ENCODE measurements around the gene TGFBR2.

TGFBR2 gene

GRCh38 chr3:30619318-30619717 is 12.9 kb downstream of the TGFBR2 start:
- H4K20me1 ChIP-seq (ENCODE audit: low read depth, low read length): peaks cover 32% of the 10 kb centered on the region
- no peak overlapping the region for H2AFZ ChIP-seq (ENCODE audit: low read depth, low read length, severe bottlenecking)

DNA sequence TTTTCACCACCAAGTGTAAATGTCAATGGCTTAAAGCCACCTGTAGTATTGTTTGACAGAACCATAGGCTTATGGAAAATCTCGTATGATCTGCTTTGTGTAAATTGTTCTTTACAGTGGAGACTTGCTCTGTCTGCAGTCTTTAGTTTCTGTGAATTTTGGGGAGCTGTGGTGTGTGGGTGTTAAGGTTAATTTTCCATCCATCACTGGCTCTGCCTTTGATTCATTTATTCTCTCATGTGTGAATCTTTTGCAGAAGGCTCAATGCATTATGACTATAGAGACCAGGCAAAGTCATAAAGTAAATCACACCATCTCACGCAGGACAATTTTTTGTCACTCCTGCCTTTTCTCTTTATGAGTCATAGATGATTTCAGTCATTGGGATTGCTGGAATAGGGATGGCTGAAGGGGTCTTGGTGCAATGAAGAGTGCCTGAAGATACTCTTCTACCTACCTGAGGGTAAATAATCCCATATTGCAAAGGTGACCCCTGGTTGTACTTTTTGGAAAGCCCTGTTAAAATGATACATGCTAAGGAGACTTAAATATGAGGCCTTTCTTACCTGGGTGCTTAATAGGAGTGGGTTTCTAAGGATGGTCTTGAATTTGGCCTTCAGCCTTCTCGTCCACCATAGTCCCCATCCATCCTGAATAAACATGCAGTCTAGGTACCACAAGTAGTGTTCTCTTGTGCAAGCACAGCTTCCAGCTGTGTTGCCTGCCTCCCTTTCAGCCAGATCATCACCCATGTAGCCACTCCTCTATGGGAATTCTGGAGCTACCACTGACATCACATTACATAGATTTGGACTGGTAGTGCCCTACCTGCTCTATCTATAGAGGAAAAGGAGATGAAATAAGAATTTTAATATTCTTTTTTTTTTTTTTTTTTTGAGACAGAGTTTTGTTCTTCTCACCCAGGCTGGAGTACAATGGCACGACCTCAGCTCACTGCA is 14.3 kb downstream of the TGFBR2 start:
- Histone ChIP-seq H3K9ac (ENCODE audit: low read length) (no peak overlapping the region), H3K4me2 (ENCODE audit: low read depth, low read length, poor library complexity, severe bottlenecking) (no peak overlapping the region), H4K20me1 (ENCODE audit: low read depth, low read length) (peaks cover 29% of the 10 kb centered on the region)

More at GRCh38 chr3:30619318-30619717, 12.9 kb downstream of the TGFBR2 start:
- no peaks in the 10 kb centered on the region for H3K27me3 ChIP-seq (ENCODE audit: low read length)
- peaks cover 5% of the 10 kb centered on the region for H3F3A ChIP-seq (ENCODE audit: insufficient read depth)
- TF ChIP-seq CTCF (IDR thresholded peaks at IDR 0.05; ENCODE audit: insufficient read depth, low read length, poor library complexity, severe bottlenecking): no peak
- no peak for TF ChIP-seq EZH2phosphoT487 (conservative IDR thresholded peaks at IDR 0.05; ENCODE audit: low read length)
- H3K36me3 ChIP-seq (ENCODE audit: low read length): no peaks in the 10 kb centered on the region
- H3K4me3 ChIP-seq (ENCODE audit: insufficient read depth, low read length, poor library complexity, severe bottlenecking): no peak overlapping the region
- H3K9ac ChIP-seq (ENCODE audit: low read length): no peak overlapping the region
- no peaks in the 10 kb centered on the region for H3K9me3 ChIP-seq (ENCODE audit: insufficient read depth, low read length)
- H3K79me2 ChIP-seq (ENCODE audit: insufficient read depth, low read length): peaks cover 97% of the 10 kb centered on the region
- no peak overlapping the region for H3K4me2 ChIP-seq (ENCODE audit: low read depth, low read length, poor library complexity, severe bottlenecking)
- no peak overlapping the region for H3K27ac ChIP-seq (ENCODE audit: low read depth, low read length)
- H3K9me2 ChIP-seq (replicated peaks; ENCODE audit: insufficient read depth, low read length): no peaks in the 10 kb centered on the region

GRCh38 chr3:30621576-30621975 is 15.2 kb downstream of the TGFBR2 start:
- no peak overlapping the region for H2AFZ ChIP-seq (ENCODE audit: low read depth, low read length, severe bottlenecking)
- TF ChIP-seq EZH2phosphoT487 (conservative IDR thresholded peaks at IDR 0.05; ENCODE audit: low read length): no peak
- no peak for TF ChIP-seq CTCF (IDR thresholded peaks at IDR 0.05; ENCODE audit: insufficient read depth, low read length, poor library complexity, severe bottlenecking)
- no peaks in the 10 kb centered on the region for H3K27me3 ChIP-seq (ENCODE audit: low read length)
- no peaks in the 10 kb centered on the region; the same call in 1 of the 2 replicates for H3F3A ChIP-seq (ENCODE audit: insufficient read depth)
- no peaks in the 10 kb centered on the region for H3K9me3 ChIP-seq (ENCODE audit: insufficient read depth, low read length)
- no peaks in the 10 kb centered on the region for H3K9me2 ChIP-seq (replicated peaks; ENCODE audit: insufficient read depth, low read length)
- no peak overlapping the region for H3K27ac ChIP-seq (ENCODE audit: low read depth, low read length)
- peaks cover 94% of the 10 kb centered on the region for H3K79me2 ChIP-seq (ENCODE audit: insufficient read depth, low read length)
- no peak overlapping the region for H3K4me2 ChIP-seq (ENCODE audit: low read depth, low read length, poor library complexity, severe bottlenecking)
- H3K36me3 ChIP-seq (ENCODE audit: low read length): no peaks in the 10 kb centered on the region
- H3K4me3 ChIP-seq (ENCODE audit: insufficient read depth, low read length, poor library complexity, severe bottlenecking): no peak overlapping the region
- peaks cover 25% of the 10 kb centered on the region for H4K20me1 ChIP-seq (ENCODE audit: low read depth, low read length)
- no peak overlapping the region for H3K9ac ChIP-seq (ENCODE audit: low read length)

More for the DNA sequence above, 14.3 kb downstream of the TGFBR2 start:
- H3K9me2 ChIP-seq (replicated peaks; ENCODE audit: insufficient read depth, low read length): no peaks in the 10 kb centered on the region
- peaks cover 94% of the 10 kb centered on the region for H3K79me2 ChIP-seq (ENCODE audit: insufficient read depth, low read length)
- H3K4me3 ChIP-seq (ENCODE audit: insufficient read depth, low read length, poor library complexity, severe bottlenecking): no peak overlapping the region
- H3F3A ChIP-seq (ENCODE audit: insufficient read depth): peaks cover 5% of the 10 kb centered on the region
- no peaks in the 10 kb centered on the region for H3K27me3 ChIP-seq (ENCODE audit: low read length)
- no peaks in the 10 kb centered on the region for H3K36me3 ChIP-seq (ENCODE audit: low read length)
- TF ChIP-seq EZH2phosphoT487 (conservative IDR thresholded peaks at IDR 0.05; ENCODE audit: low read length) (no peak), CTCF (IDR thresholded peaks at IDR 0.05; ENCODE audit: insufficient read depth, low read length, poor library complexity, severe bottlenecking) (no peak)
- no peak overlapping the region for H3K27ac ChIP-seq (ENCODE audit: low read depth, low read length)
- no peak overlapping the region for H2AFZ ChIP-seq (ENCODE audit: low read depth, low read length, severe bottlenecking)
- no peaks in the 10 kb centered on the region for H3K9me3 ChIP-seq (ENCODE audit: insufficient read depth, low read length)

Measured in SU-DHL-6 (cell line).